DMS53 treated with DMSO at 0.1 percent for 48 hours (cell line): ENCODE measurements around the gene PET100.

Experiments used
- DNase-seq: peaks from one replicate; lab custom pipeline; 2025; ENCODE audit not compliant: unreplicated experiment; lab: John Stamatoyannopoulos, UW

PET100 gene

GRCh38 chr19:7647156-7647555 is 17.6 kb downstream of the PET100 start:
- no peak for DNase-seq

- DNase-seq = no peak
Observed at GRCh38 chr19:7648265-7649014, 18.8 kb downstream of the PET100 start.

DNA sequence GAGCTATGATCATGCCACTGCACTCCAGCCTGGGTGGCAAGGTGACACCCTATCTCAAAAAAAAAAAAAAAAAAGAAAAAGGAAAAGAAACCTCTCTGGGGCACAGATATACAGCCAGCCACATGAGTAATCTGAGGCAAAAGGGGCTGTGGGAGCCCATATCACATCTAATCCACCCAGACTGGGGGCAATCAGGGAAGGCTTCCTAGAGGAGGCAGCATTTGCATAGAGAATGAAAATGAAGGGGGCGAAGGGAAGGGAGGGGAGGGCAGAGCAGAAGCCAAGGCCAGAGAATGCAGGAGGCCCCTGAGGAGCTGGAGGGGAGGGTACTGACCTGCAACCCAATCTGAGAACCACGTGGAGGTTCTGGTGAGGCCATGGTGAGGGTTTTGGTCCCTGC is 20.6 kb downstream of the PET100 start:
- DNase-seq = no peak

- DNase-seq = peak; percentile 83
Observed at GRCh38 chr19:7652061-7652641, 22.6 kb downstream of the PET100 start.

DNA sequence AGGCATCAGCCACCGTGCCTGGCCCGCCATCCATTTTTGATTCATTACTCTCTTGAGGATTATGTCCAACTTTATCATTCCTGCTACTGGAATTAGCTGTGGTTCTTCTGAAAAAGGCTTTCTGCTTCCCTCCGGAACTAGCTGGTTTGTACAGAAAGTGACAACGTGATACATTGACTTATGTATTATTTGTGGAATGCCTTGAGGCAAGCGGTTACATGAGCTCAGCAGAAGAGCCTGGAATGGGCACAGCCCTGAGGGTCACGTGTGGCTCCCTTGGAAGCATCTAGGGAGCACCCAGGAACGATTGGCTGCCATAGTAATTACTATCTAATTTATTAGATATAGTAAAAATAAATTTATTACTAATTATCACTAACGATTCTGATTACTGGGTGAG is 24.8 kb downstream of the PET100 start:
- no peak for DNase-seq

DNA sequence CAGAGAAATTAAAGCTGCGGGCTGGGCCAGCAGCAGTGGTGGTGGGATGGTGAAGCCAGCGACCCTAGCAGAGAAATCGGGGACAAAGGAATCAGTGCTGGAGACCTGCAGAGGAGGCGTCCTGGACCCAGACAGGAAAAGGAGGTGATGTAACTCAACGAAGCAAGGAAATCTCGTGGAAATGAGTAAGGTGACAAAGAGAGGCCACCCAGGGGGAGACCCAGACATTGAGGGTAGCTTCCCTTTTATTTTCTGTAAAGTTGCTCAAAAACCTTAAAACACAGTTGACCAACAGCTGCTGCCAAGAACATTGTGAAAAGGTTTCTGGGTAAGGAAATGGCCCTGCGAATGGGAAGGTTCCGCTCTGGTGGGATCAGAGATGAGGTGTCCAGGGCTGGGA is 26.0 kb downstream of the PET100 start:
- no peak for DNase-seq

DNA sequence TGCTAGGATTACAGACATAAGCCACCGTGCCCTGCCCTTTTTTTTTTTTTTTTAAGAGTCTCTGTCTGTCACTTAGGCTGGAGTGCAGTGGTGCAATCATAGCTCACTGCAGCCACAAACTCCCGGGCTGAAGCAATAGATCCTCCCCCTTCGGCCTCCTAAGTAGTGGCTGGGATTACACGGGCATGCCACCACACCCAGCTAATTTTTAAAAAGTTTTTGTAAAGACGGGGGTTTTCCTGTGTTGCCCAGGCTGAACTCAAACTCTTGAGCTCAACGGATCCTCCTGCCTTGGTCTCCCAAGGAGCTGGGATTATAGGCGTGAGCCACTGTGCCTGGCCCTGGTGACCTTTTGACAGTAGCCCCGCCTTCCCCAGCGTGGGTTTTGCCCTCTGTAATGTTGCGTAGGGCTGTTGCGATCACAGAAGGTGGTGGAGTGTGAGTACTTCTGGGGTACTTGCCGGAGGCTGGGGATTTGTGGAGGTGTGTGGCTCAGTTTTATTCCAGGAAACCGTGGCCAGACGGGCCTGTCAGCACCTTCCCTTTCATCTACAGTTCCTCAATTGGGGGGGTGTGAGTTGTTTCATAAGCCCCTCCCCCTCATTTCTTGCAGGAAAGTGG is 27.6 kb downstream of the PET100 start:
- no peak for DNase-seq

GRCh38 chr19:7658219-7658686 is 28.7 kb downstream of the PET100 start:
- DNase-seq = no peak

- DNase-seq = no peak
Observed at GRCh38 chr19:7661744-7662538, 32.3 kb downstream of the PET100 start.

DNA sequence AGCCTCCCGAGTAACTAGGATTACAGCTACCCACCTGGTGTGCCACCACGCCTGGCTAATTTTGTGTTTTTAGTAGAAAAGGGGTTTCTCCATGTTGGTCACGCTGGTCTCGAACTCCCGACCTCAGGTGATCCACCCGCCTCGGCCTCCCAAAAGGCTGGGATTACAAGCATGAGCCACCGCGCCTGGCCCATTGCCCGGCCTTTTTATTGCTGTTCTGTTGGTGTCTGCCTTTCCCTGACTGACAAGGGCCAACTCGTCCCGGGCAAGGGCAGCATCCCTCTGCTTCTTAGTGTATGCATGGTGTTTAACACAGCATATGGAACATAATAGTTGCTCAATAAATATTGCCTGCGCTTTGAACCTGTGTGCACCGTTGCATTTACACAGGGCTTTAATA is 33.1 kb downstream of the PET100 start:
- DNase-seq = no peak

DNA sequence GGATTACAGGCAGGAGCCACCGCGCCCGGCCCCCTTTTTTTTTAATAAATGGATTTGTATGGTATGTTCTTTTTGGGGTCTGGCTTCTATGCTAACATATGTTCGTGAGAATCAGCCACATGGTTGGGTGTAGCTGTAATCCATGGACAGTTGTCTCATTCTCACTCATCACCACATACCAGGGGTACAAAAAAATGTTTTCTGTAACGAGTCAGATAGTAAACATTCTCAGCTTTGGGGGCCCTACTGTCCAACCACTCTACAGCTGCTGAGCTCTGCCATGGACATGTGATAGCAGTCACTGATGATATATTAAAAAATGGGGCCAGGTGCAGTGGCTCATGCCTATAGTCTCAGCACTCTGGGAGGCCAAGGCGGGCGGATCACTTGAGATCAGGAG is 34.1 kb downstream of the PET100 start:
- no peak for DNase-seq

DNA sequence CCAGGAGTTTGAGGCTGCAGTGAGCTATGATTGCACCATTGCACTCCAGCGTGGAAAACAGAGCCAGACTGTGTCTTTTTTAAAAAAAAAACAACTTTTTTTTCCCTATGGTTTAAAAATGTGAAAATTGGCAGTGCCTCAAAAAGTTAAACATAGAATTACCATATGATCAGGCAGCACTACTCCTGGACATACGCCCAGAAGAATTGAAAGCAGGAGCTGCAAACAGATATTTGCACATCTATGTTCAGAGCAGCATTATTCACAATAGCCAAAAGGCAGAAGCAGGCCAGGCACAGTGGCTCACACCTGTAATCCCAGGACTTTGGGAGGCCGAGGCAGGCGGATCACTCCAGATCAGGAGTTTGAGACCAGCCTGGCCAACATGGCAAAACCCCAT is 35.5 kb downstream of the PET100 start:
- no peak for DNase-seq

DNA sequence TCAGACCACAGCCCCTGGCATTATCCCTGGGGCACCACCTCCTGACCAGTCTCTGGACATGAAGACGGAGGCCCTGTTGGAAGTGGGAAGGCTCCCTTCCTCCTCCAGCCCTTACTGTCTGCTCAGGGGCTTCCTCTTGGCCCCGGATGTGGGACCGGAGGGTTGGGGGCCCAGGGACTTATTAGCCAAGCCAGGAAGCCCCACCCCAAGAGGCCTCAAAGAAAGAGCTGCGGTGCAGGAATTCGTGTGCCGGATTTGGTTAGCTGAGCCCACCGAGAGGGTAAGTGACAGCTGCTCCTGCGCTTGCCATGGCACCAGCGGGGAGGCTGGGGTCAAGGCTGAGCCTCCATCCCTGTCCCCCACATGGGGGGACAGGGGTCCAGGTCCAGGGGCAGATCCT is 39.2 kb downstream of the PET100 start, which contains the start of gene RETN:
RETN (plus strand) TSS at position 208 of the 400 bp plus-strand sequence. CDS start 278 bp downstream, outside the sequence.
- DNase-seq = no peak

DNA sequence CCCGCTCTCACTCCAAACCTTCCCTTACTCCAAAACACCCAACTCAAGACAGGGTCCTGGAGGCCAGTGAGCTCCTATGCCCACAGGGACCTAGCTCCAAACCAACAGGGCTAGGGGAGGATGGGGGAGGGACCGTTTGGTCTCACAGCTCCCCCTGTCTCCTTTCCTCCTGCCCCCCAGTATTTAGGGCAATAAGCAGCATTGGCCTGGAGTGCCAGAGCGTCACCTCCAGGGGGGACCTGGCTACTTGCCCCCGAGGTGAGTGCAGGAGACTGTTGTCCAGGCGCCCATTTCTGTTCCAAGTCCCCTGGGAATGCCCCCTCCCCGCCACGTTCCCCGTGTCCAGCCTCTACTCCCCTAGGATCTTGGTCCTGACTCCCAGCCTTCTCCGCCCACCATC is 40.0 kb downstream of the PET100 start:
- no peak for DNase-seq

GRCh38 chr19:7670150-7670783 is 40.7 kb downstream of the PET100 start:
- DNase-seq = no peak

DNA sequence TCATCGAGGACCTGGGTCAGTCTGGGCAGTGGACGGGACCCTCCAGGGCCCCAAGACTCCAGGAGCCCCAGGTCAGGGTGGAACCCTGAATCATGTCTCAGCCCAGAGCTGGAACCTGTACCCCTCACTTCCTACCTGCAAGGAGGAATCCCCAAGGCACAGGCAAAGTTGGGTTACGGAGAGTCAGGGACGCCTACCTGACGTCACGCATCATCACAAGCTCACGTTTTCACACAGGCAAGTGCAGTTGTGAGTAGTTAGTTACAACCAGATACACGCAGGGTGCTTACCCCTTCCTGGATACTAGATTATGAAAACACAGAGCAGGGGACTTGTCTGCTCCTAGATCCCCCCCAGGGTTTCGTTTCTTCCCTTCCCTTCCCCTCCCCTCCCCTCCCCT is 41.2 kb downstream of the PET100 start:
- DNase-seq = no peak

GRCh38 chr19:7672522-7672921 is 42.9 kb downstream of the PET100 start:
- DNase-seq = no peak

DNA sequence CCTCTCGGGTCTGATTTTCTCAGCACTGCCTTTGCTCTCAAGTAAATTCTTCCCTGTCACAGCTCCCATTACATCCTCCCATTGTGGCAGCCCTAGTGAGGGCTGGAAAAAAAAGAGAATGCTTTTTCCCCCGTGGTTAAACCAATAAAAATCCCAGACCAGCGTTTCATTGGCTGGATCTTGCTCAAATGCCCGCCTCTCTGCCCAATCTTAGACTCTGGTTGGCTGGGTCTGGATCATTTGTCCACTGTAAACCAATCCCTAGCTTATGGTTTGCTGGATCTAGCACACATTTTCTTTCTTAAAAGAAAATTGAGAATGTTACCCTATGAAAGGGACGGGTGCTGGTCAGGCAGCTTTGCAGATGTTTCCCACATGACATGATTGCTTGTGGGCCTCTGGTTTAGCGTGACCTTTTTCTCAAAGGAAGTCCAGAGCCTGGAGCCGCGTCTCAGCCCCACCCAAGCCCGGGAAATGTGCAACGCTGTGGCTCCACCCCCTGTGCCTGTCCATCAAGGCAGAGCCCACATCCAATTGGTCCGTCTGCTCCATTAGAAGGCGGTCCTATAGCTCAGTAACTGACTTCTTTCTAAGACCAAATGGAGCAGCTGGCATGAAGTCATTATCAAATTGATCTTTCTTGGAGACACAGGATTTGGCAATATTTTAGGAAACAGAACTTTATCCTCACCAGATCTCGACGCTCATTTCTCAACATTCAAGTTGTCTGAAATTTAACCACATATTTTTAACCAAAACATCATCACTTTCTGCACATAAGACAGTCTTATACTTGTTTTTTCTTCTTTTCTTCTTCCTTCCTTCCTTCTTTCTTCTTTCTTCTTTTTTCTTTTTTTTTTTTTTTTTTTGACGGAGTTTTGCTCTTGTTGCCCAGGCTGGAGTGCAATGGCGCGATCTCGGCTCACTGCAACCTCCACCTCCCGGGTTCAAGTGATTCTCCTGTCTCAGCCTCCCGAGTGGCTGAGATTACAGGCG is 44.7 kb downstream of the PET100 start:
- no peak for DNase-seq

- DNase-seq = no peak
Observed at GRCh38 chr19:7676376-7676775, 46.8 kb downstream of the PET100 start.

DNA sequence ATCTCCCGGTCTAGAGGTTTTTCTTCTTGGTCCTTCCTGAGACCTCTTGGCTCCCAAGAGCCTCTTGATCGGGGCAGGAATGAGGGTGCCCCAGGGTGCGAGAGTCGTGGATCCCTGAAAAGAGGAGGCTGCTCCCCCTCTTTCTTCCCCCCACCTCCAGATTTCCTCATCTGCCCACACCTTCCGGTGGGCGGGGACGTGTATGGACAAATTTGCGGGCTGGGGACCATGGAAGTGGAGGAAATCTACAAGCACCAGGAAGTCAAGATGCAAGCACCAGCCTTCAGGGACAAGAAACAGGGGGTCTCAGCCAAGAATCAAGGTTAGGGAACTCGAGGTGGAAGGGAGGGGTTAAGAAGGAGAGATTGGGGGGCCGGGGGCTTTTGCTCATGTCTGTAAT is 47.3 kb downstream of the PET100 start, which contains the start of gene MCEMP1:
MCEMP1 (plus strand) TSS at position 237 of the 400 bp plus-strand sequence; CDS start at position 268, 31 bp downstream.
- DNase-seq = no peak
